ENCODE measurements around the gene KCNK3. TPM values are rescaled to one million over a fixed set of nuclear protein-coding genes. Genes with fewer than 3 reads are reported as not detected.

The KCNK3 gene
- polyA plus RNA-seq, 1 of the 3 experiments (the other 2 are of a cell fraction): 0.16 TPM

DNA sequence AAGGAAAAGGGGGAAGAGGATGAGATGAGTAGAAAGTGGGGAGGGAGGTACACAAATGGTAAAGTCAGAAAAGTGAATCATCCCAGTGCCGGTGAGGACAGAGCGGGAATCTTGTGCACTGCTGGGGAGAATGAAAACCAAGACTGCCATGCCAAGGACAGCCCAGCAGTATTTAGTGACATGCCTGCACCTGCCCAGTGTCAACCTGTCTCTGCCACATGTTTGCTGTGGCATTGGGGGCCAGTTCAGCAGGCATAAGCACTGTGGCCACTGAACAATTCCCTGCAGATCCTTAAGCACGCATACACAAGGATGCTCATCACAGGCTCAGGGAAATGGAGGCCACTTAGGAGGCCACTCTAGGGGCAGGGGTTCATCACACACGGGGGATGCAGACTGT, 5.2 kb upstream of the KCNK3 start:
- no peaks in the 10 kb centered on the region for H4K20me1 ChIP-seq (ENCODE audit: insufficient read depth)
- H3F3A ChIP-seq (replicated peaks; ENCODE audit: insufficient read depth): no peaks in the 10 kb centered on the region
- no peaks in the 10 kb centered on the region for H3K9me2 ChIP-seq
- H3K27me3 ChIP-seq (ENCODE audit: insufficient read depth): peaks cover 54% of the 10 kb centered on the region
- H3K4me2 ChIP-seq: no peak overlapping the region
- H3K27ac ChIP-seq (ENCODE audit: low read depth in 2 of 2, low read length in 1 of 2): no peak overlapping the region
- H3K9me3 ChIP-seq: no peaks in the 10 kb centered on the region
- ChIA-PET POLR2A (no interaction called here), CTCF (interaction anchor here (3.4 kb wide), 1 partner anchor 81 kb away, joined by 27 read pairs; no protein-coding TSS in a partner anchor)
- H3K36me3 ChIP-seq (replicated peaks in 1 of 2; ENCODE audit: control insufficient read depth in 1 of 2, insufficient read depth in 2 of 2, low read length in 1 of 2): no peaks in the 10 kb centered on the region
- WGBS (ENCODE audit: low lambda C conversion rate): 84% methylated on average over 3 of the region's 4 CpGs
- H3K4me1 ChIP-seq (ENCODE audit: control insufficient read depth in 1 of 2, insufficient read depth in 2 of 2, low read depth in 1 of 2, low read length in 1 of 2): peaks cover 0 to 49% of the 10 kb centered on the region in 2 experiments; a peak in 2 of 4 replicates
- H2AFZ ChIP-seq (ENCODE audit: low read depth): no peak overlapping the region
- DNase-seq: no peak
- H3K9ac ChIP-seq: no peak overlapping the region
- TF ChIP-seq CHD2 (IDR thresholded peaks at IDR 0.05; ENCODE audit: low read length, partially characterized antibody): no peak
- H3K4me3 ChIP-seq (ENCODE audit: low read depth in 2 of 2, low read length in 1 of 2): no peak overlapping the region
- H3K79me2 ChIP-seq (ENCODE audit: insufficient read depth): no peaks in the 10 kb centered on the region

GRCh38 chr2:26687801-26688200, 4.7 kb upstream of the KCNK3 start:
- H3K9ac ChIP-seq: no peak overlapping the region
- no peaks in the 10 kb centered on the region for H3F3A ChIP-seq (replicated peaks; ENCODE audit: insufficient read depth)
- no peak for DNase-seq
- H3K9me3 ChIP-seq: no peaks in the 10 kb centered on the region
- POLR2A ChIA-PET: no interaction called here
- WGBS (ENCODE audit: low lambda C conversion rate): 41% methylated on average over 5 of the region's 5 CpGs
- H2AFZ ChIP-seq (ENCODE audit: low read depth): no peak overlapping the region
- H3K79me2 ChIP-seq (ENCODE audit: insufficient read depth): no peaks in the 10 kb centered on the region
- peaks cover 54% of the 10 kb centered on the region for H3K27me3 ChIP-seq (ENCODE audit: insufficient read depth)
- CTCF ChIA-PET: interaction anchor here (4.4 kb wide), 1 partner anchor 82 kb away, joined by 29 read pairs; no protein-coding TSS in a partner anchor
- H3K4me1 ChIP-seq (ENCODE audit: control insufficient read depth in 1 of 2, insufficient read depth in 2 of 2, low read depth in 1 of 2, low read length in 1 of 2): peaks cover 0 to 49% of the 10 kb centered on the region in 2 experiments; a peak in 2 of 4 replicates
- TF ChIP-seq TEAD4 (IDR thresholded peaks at IDR 0.05; ENCODE audit: borderline replicate concordance, insufficient read depth) (no peak), IRF3 (IDR thresholded peaks at IDR 0.05; ENCODE audit: low read depth, low read length) (no peak), RFX5 (IDR thresholded peaks at IDR 0.05; ENCODE audit: low read length) (no peak), JUND (IDR thresholded peaks at IDR 0.05) (no peak), RCOR1 (IDR thresholded peaks at IDR 0.05; ENCODE audit: low read length) (no peak), EP300 (IDR thresholded peaks at IDR 0.05; ENCODE audit: borderline replicate concordance in 1 of 2, low read depth in 1 of 2, low read length in 1 of 2) (no peak), SIN3A (IDR thresholded peaks at IDR 0.05; ENCODE audit: borderline replicate concordance, low read depth, low read length) (no peak), RXRA (IDR thresholded peaks at IDR 0.05; ENCODE audit: borderline replicate concordance, low read depth) (no peak)
- TF ChIP-seq, protein P1, sequence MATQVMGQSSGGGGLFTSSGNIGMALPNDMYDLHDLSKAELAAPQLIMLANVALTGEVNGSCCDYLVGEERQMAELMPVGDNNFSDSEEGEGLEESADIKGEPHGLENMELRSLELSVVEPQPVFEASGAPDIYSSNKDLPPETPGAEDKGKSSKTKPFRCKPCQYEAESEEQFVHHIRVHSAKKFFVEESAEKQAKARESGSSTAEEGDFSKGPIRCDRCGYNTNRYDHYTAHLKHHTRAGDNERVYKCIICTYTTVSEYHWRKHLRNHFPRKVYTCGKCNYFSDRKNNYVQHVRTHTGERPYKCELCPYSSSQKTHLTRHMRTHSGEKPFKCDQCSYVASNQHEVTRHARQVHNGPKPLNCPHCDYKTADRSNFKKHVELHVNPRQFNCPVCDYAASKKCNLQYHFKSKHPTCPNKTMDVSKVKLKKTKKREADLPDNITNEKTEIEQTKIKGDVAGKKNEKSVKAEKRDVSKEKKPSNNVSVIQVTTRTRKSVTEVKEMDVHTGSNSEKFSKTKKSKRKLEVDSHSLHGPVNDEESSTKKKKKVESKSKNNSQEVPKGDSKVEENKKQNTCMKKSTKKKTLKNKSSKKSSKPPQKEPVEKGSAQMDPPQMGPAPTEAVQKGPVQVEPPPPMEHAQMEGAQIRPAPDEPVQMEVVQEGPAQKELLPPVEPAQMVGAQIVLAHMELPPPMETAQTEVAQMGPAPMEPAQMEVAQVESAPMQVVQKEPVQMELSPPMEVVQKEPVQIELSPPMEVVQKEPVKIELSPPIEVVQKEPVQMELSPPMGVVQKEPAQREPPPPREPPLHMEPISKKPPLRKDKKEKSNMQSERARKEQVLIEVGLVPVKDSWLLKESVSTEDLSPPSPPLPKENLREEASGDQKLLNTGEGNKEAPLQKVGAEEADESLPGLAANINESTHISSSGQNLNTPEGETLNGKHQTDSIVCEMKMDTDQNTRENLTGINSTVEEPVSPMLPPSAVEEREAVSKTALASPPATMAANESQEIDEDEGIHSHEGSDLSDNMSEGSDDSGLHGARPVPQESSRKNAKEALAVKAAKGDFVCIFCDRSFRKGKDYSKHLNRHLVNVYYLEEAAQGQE (IDR thresholded peaks at IDR 0.05; ENCODE audit: low read depth, low read length): no peak
- no peak overlapping the region for H3K4me2 ChIP-seq
- H3K27ac ChIP-seq (ENCODE audit: low read depth in 2 of 2, low read length in 1 of 2): no peak overlapping the region
- no peaks in the 10 kb centered on the region for H4K20me1 ChIP-seq (ENCODE audit: insufficient read depth)
- H3K36me3 ChIP-seq (replicated peaks in 1 of 2; ENCODE audit: control insufficient read depth in 1 of 2, insufficient read depth in 2 of 2, low read length in 1 of 2): no peaks in the 10 kb centered on the region
- no peaks in the 10 kb centered on the region for H3K9me2 ChIP-seq
- H3K4me3 ChIP-seq (ENCODE audit: low read depth in 2 of 2, low read length in 1 of 2): no peak overlapping the region

Data from SK-N-SH (cell line).